A549 (cell line): ENCODE measurements around the gene CD22. TPM values are rescaled to one million over a fixed set of nuclear protein-coding genes. Genes with fewer than 3 reads are reported as not detected.

ENCODE experiments used
- ATAC-seq, 2 experiments: fragments of 200-7000 bp in 1 of 2; fragments of >200 bp in 1 of 2; cut with Nextera tagmentation in 1 of 2; cut with Tn5 transposase in 1 of 2; 3 replicates each; pipeline versions ENCODE4 v1.8.0 to v1.9.1; 2018 to 2020; ENCODE audit warnings: mild to moderate bottlenecking in 1 of 2, moderate library complexity in 1 of 2
- CTCF ChIA-PET: fragments of 300-600 bp; sonication (Branson Sonifier 250); formaldehyde crosslinking; extraction: SDS; loops from one replicate; lab custom pipeline; 2021; ENCODE audit warnings: antibody characterized with exemption, inconsistent platforms; lab: Yijun Ruan, JAX
- POLR2A ChIA-PET: fragments of 350-600 bp; formaldehyde crosslinking; extraction: SDS; loops from one replicate; lab custom pipeline; 2021; ENCODE audit warnings: antibody characterized with exemption, inconsistent platforms; lab: Yijun Ruan, JAX
- DNase-seq, 2 experiments: peaks; one replicate each; pipeline versions ENCODE4 v3.0.0 to v3.0.0-alpha.2; 2011 to 2016; ENCODE audit warnings: low read depth in 1 of 2, low spot score in 1 of 2
- FAIRE-seq: peaks from 2 replicates; lab custom pipeline; 2011; peaks lifted over from hg19 to GRCh38; lab: Jason Lieb, UNC
- H3K27ac ChIP-seq, 2 experiments: fragments of >200 bp; sonication (Bioruptor Twin); formaldehyde crosslinking; 3 replicates each; pipeline ENCODE4 v1.5.1; 2016 to 2017
- H3K4me1 ChIP-seq: fragments of >200 bp; sonication (Bioruptor Twin); formaldehyde crosslinking; 3 replicates; pipeline ENCODE4 v1.6.1; 2016
- H3K4me2 ChIP-seq: fragments of >200 bp; sonication (Bioruptor Twin); formaldehyde crosslinking; 3 replicates; pipeline ENCODE4 v1.6.1; 2016
- H3K4me3 ChIP-seq: fragments of >200 bp; sonication (Bioruptor Twin); formaldehyde crosslinking; 3 replicates; pipeline ENCODE4 v1.5.1; 2016
- H3K9me3 ChIP-seq: fragments of >200 bp; sonication (Bioruptor Twin); formaldehyde crosslinking; 3 replicates; pipeline ENCODE4 v1.6.1; 2016
- CBX2 ChIP-seq: fragments of 200-600 bp; sonication (generic); IDR thresholded peaks from 2 replicates; pipeline ENCODE4 v1.6.1; 2016; ENCODE audit warnings: low read depth, mild to moderate bottlenecking, borderline replicate concordance
- CHD4 ChIP-seq: fragments of 200-600 bp; sonication (generic); IDR thresholded peaks from 2 replicates; pipeline ENCODE4 v1.6.1; 2016; ENCODE audit warnings: antibody characterized with exemption, mild to moderate bottlenecking, borderline replicate concordance
- ESRRA ChIP-seq: fragments of 150-350 bp; IDR thresholded peaks from 2 replicates; pipeline ENCODE4 v1.6.1; 2014; ENCODE audit warnings: mild to moderate bottlenecking, low read length, borderline replicate concordance
- FOSB ChIP-seq: fragments of 250-450 bp; sonication (Bioruptor Pico); IDR thresholded peaks from 2 replicates; pipeline ENCODE4 v1.5.0; 2020; ENCODE audit warnings: mild to moderate bottlenecking, moderate library complexity
- MAFK ChIP-seq: fragments of 450-650 bp; IDR thresholded peaks from 2 replicates; pipeline ENCODE4 v1.6.1; 2014; ENCODE audit not compliant: partially characterized antibody
- MAZ ChIP-seq: fragments of 150-350 bp; IDR thresholded peaks from 2 replicates; pipeline ENCODE4 v1.6.1; 2014; ENCODE audit warnings: antibody characterized with exemption, low read depth, low read length, borderline replicate concordance
- NFE2L2 ChIP-seq: fragments of 150-350 bp; conservative IDR thresholded peaks from 2 replicates; pipeline ENCODE4 v1.6.1; 2014; ENCODE audit warnings: low read length
- RAD21 ChIP-seq, 2 experiments: fragments of >200 bp in 1 of 2; sonication (Bioruptor Twin) in 1 of 2; formaldehyde crosslinking in 1 of 2; IDR thresholded peaks in 1 of 2; conservative IDR thresholded peaks in 1 of 2; 2 replicates in 1 of 2; 3 replicates in 1 of 2; pipeline ENCODE4 v1.6.1; 2012 to 2018; ENCODE audit warnings: inconsistent platforms in 1 of 2
- RCOR1 ChIP-seq: fragments of 150-350 bp; IDR thresholded peaks from 2 replicates; pipeline ENCODE4 v1.6.1; 2014; ENCODE audit warnings: antibody characterized with exemption, low read length, low read depth
- SMC3 ChIP-seq: fragments of >200 bp; sonication (Bioruptor Twin); formaldehyde crosslinking; IDR thresholded peaks from 3 replicates; pipeline ENCODE4 v1.6.1; 2018; ENCODE audit warnings: inconsistent platforms
- ZNF302 ChIP-seq: fragments of 250-450 bp; sonication (Bioruptor Pico); IDR thresholded peaks from 2 replicates; pipeline ENCODE4 v1.9.0; 2021; ENCODE audit warnings: inconsistent platforms, mild to moderate bottlenecking, moderate library complexity
- WGBS: methylation state at CpG from one replicate; pipeline ENCODE4 v1.1.6; 2017; ENCODE audit errors: missing lambda C conversion rate; 5-methylcytosine and 5-hydroxymethylcytosine counted together
- polyA plus RNA-seq, 4 experiments: library from polyadenylated mRNA; depleted of rRNA in 3 of 4; stranded (reverse); fragments of >200 nt; fragmentation: RNase III in 1 of 4; extraction: RNeasy Plus Mini Kit Qiagen cat#74134 plus additional on column Dnase treatment in 1 of 4; gene quantifications; 2 replicates in 3 of 4; 3 replicates in 1 of 4; pipeline ENCODE4 v1.2.3, GENCODE V29; 2011 to 2017
- TF ChIP-seq, protein P1 (sequence below): fragments of >200 bp; sonication (Bioruptor Twin); formaldehyde crosslinking; IDR thresholded peaks from 3 replicates; pipeline ENCODE4 v1.5.1; 2016
- TF ChIP-seq, protein P2 (sequence below): IDR thresholded peaks from 2 replicates; pipeline ENCODE4 v1.6.1; 2012
- TF ChIP-seq, protein P3 (sequence below): fragments of 150-350 bp; IDR thresholded peaks from 2 replicates; pipeline ENCODE4 v1.6.1; 2014; ENCODE audit warnings: low read depth, mild to moderate bottlenecking, low read length

Gene CD22
- polyA plus RNA-seq, 2 of the 4 experiments (the other 2 are of a cell fraction) = 0.05 to 0.14 TPM

DNA sequence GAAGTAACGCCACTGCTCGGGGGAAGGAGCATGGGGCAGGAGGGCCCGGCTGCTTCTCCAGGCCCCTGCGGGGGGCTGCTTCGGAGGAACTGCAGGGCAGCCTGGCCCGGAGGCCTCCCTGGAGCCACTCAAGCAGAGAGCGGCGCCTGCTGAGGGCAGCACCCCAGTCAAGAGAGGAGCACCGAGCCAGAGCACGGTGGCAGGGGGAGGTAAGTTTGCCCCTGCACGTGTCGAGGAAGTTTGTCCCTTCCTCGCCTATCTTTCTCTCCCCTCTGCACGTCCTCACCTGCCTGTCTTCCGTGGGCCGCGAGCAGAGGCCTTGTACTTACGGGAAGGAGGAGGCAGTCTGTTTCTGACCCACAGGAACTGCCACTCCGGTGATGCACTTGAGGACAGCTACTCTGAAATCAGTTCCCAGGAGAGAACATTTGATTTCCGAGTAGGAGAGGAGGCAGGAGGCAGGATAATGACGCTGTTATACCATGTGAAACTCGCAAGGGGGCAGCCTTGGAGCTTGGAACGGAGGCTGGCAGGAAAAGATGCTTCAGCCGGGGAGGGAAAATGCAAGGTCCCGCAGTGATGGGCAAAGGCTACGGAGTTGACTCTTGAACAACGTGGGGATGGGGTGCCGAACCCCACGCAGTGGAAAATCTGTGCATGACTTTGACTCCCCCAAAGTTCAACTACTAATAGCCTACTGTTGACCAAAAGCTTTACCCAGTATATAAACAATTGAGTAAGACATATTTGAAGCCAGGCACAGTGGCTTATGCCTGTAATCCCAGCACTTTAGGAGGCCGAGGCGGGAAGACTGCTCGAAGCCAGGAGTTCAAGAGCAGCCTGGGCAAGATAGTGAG is 23.7 kb downstream of the CD22 start:
- Histone ChIP-seq H3K4me3 (no peak overlapping the region), H3K4me2 (peak overlapping the region; percentile 19; the same call in 2 of the 3 replicates), H3K9me3 (no peaks in the 10 kb centered on the region), H3K4me1 (no peaks in the 10 kb centered on the region), H3K27ac (no peak overlapping the region)
- peak; percentile 97 for FAIRE-seq
- TF ChIP-seq NFE2L2 (no peak), RAD21 (conservative IDR thresholded peaks at IDR 0.05 in 1 of 2, IDR thresholded peaks at IDR 0.05 in 1 of 2) (peak; percentile 98 to 99), ZNF302 (CRISPR knock-in tag) (no peak), MAFK (no peak), SMC3 (peak; percentile 95), MAZ (peak; percentile 63; the same call in 1 of the 2 replicates)
- TF ChIP-seq, protein P1, sequence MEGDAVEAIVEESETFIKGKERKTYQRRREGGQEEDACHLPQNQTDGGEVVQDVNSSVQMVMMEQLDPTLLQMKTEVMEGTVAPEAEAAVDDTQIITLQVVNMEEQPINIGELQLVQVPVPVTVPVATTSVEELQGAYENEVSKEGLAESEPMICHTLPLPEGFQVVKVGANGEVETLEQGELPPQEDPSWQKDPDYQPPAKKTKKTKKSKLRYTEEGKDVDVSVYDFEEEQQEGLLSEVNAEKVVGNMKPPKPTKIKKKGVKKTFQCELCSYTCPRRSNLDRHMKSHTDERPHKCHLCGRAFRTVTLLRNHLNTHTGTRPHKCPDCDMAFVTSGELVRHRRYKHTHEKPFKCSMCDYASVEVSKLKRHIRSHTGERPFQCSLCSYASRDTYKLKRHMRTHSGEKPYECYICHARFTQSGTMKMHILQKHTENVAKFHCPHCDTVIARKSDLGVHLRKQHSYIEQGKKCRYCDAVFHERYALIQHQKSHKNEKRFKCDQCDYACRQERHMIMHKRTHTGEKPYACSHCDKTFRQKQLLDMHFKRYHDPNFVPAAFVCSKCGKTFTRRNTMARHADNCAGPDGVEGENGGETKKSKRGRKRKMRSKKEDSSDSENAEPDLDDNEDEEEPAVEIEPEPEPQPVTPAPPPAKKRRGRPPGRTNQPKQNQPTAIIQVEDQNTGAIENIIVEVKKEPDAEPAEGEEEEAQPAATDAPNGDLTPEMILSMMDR = peak; percentile 98
- TF ChIP-seq, protein P2, sequence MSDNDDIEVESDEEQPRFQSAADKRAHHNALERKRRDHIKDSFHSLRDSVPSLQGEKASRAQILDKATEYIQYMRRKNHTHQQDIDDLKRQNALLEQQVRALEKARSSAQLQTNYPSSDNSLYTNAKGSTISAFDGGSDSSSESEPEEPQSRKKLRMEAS = peak; percentile 50; the same call in 1 of the 2 replicates
- 27% methylated on average over 32 of the region's 32 CpGs for WGBS
- ATAC-seq = peak; percentile 77 to 88
- POLR2A ChIA-PET = interaction anchor here (1.1 to 1.2 kb wide), 2 partner anchors 143 to 158 kb away, joined by 3 to 5 read pairs; no protein-coding TSS in a partner anchor
- CTCF ChIA-PET = interaction anchor here (0.6 to 15.0 kb wide), 80 partner anchors 8 to 522 kb away, joined by 3 to 368 read pairs (median 5); partner anchors contain the start of genes FAM187B, FFAR2 and KRTDAP
- peak; percentile 87 to 98 for DNase-seq

DNA sequence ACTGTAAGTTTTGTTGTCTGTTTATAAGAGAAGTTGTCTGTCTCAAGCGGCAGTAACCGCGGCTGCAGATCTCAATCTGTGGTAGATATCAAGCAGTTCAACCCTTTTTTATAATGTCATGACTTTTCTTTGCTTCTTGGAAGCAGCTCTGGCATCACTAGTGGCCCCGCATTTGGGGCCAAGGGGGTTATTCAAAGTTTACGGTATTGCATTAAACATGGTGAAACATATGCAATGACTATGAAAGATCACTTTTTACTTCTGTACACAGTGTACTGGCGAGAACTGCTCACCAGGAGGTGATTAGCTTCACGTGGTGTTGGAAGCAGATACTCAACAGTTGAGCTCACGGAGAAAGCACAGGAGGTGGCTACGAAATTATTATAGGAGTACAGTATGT is 24.6 kb downstream of the CD22 start:
- ATAC-seq = no peak
- no peaks in the 10 kb centered on the region for H3K4me1 ChIP-seq
- no peak overlapping the region for H3K27ac ChIP-seq
- FAIRE-seq = no peak
- H3K4me3 ChIP-seq = no peak overlapping the region
- H3K9me3 ChIP-seq = no peaks in the 10 kb centered on the region
- TF ChIP-seq ESRRA (no peak), FOSB (CRISPR knock-in tag) (no peak)
- 71% methylated on average over 9 of the region's 9 CpGs for WGBS
- no peak for DNase-seq
- ChIA-PET POLR2A (interaction anchor here (1.1 to 1.2 kb wide), 2 partner anchors 142 to 157 kb away, joined by 3 to 5 read pairs; no protein-coding TSS in a partner anchor), CTCF (interaction anchor here (0.7 to 15.0 kb wide), 61 partner anchors 9 to 700 kb away, joined by 3 to 368 read pairs (median 5); partner anchors contain the start of genes FFAR2, KRTDAP and THAP8)
- H3K4me2 ChIP-seq = no peak overlapping the region

DNA sequence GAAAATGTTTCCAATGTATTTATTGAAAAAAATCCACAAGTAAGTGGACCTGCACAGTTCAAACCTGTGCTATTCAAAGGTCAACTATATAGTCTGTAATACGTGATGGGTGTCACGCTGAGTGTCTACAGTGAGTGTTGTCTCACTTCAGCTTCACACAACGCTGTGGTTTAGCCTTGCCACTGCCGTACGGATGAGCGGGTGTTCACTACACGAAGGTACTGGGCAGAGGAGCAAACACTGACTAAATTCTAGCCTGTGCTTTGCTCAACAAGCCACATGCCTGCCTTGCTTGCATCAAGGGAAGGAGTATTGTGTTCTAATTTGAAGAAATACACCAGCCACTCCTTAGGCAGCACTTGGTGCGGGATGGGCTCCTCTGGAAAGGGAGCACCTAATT is 25.9 kb downstream of the CD22 start:
- Histone ChIP-seq H3K4me2 (no peak overlapping the region), H3K9me3 (no peaks in the 10 kb centered on the region), H3K27ac (no peak overlapping the region), H3K4me1 (no peaks in the 10 kb centered on the region), H3K4me3 (no peak overlapping the region)
- CTCF ChIA-PET = interaction anchor here (1.2 to 15.0 kb wide), 8 partner anchors 8 to 155 kb away, joined by 3 to 368 read pairs (median 50); partner anchors contain the start of gene KRTDAP
- DNase-seq = no peak
- WGBS = 54% methylated on average over 8 of the region's 8 CpGs
- POLR2A ChIA-PET = no interaction called here
- TF ChIP-seq FOSB (CRISPR knock-in tag) (no peak), RCOR1 (no peak), CBX2 (no peak), CHD4 (no peak)
- TF ChIP-seq, protein P3, sequence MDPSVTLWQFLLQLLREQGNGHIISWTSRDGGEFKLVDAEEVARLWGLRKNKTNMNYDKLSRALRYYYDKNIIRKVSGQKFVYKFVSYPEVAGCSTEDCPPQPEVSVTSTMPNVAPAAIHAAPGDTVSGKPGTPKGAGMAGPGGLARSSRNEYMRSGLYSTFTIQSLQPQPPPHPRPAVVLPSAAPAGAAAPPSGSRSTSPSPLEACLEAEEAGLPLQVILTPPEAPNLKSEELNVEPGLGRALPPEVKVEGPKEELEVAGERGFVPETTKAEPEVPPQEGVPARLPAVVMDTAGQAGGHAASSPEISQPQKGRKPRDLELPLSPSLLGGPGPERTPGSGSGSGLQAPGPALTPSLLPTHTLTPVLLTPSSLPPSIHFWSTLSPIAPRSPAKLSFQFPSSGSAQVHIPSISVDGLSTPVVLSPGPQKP = no peak
- no peak for ATAC-seq
- no peak for FAIRE-seq
